Measurements from ENCODE around the gene CCDC181.

CCDC181 gene

DNA sequence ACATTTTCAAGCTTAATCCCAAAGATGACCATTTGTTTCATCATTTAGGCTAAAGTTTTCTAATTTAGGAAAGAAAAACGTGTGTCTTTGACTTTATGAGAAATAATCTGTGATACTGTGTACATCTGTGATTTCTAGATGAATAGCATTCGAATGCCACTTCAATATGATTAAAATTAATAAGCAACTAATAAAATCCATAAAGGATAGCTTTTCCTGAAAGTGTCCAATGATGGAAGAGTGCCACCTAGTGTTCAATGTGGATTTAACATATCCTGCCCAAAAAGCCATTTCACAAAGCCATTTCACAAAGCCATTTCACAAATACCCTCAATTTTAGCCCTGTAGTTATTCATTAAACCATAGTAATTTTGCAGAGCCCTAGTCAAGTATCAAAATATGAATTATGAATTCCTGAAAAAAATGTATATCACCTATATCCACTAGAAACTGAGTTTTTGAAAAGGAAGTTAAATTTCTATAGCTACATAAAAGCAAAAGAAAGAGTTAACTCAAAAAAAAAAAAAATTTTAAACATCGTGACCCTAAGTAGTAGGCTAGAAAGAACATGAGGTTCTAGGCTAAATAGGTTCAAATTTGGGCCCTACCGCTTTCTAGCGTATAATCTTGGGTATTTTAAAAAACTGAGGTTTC, 78.8 kb downstream of the CCDC181 start:
- no peaks in the 10 kb centered on the region for H3K27me3 ChIP-seq (ENCODE audit: insufficient read depth, insufficient read length)
- H3K9me3 ChIP-seq (ENCODE audit: insufficient read depth, low read length), result no peaks in the 10 kb centered on the region
- no peaks in the 10 kb centered on the region for H3K4me1 ChIP-seq (ENCODE audit: insufficient read depth, insufficient read length)
- H3K36me3 ChIP-seq (ENCODE audit: insufficient read depth, insufficient read length, low read length), result no peaks in the 10 kb centered on the region
- no peak overlapping the region for H3K4me3 ChIP-seq (ENCODE audit: insufficient read length, low read depth)
- TF ChIP-seq ZNF274 (IDR thresholded peaks at IDR 0.05; ENCODE audit: low read depth, low read length) (no peak), YY1 (IDR thresholded peaks at IDR 0.05; ENCODE audit: insufficient read depth, insufficient read length) (no peak), SUZ12 (IDR thresholded peaks at IDR 0.05; ENCODE audit: extremely low read depth, insufficient read depth, insufficient read length) (no peak)
- no peak overlapping the region for H3K9ac ChIP-seq (ENCODE audit: insufficient read length, low read depth)
- DNase-seq (ENCODE audit: low read depth, low spot score), result peak; percentile 47

DNA sequence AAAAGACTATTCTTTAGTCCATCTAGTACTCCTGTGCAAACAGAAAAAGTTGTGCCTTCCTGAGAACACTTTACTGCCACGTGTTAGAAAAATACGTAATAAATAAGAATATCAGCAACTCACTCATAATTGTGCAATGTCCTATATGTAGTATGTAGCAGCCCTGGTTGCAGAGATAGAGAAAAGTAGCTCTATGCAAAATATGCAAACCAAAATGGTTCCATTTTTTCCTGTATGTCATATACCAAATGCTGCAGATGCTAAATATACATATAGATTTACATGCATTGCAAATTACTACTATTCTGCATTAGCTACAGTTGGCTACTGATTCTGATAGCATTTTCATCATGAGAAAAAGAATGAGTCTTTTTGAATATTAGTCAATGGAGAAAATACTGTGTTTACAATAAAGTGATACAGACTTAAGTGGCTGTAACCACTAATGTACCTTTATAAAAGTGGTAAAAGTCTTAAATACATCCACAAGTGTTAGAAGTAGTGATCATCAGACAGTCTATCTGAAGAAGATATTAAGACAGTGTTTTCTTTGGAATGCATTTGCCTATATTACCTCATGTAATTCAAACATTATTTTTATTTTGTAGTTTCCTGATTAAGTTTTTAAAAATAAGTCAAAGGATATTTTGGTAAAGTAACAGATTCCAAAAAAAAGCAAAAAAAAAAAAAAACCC, 79.4 kb downstream of the CCDC181 start:
- no peak overlapping the region for H3K9ac ChIP-seq (ENCODE audit: insufficient read length, low read depth)
- H3K36me3 ChIP-seq (ENCODE audit: insufficient read depth, insufficient read length, low read length), result no peaks in the 10 kb centered on the region
- no peaks in the 10 kb centered on the region for H3K9me3 ChIP-seq (ENCODE audit: insufficient read depth, low read length)
- H3K27me3 ChIP-seq (ENCODE audit: insufficient read depth, insufficient read length), result no peaks in the 10 kb centered on the region
- TF ChIP-seq SUZ12 (IDR thresholded peaks at IDR 0.05; ENCODE audit: extremely low read depth, insufficient read depth, insufficient read length) (no peak), YY1 (IDR thresholded peaks at IDR 0.05; ENCODE audit: insufficient read depth, insufficient read length) (no peak), ZNF274 (IDR thresholded peaks at IDR 0.05; ENCODE audit: low read depth, low read length) (no peak)
- H3K4me3 ChIP-seq (ENCODE audit: insufficient read length, low read depth), result no peak overlapping the region
- H3K4me1 ChIP-seq (ENCODE audit: insufficient read depth, insufficient read length), result no peaks in the 10 kb centered on the region
- no peak for DNase-seq (ENCODE audit: low read depth, low spot score)

DNA sequence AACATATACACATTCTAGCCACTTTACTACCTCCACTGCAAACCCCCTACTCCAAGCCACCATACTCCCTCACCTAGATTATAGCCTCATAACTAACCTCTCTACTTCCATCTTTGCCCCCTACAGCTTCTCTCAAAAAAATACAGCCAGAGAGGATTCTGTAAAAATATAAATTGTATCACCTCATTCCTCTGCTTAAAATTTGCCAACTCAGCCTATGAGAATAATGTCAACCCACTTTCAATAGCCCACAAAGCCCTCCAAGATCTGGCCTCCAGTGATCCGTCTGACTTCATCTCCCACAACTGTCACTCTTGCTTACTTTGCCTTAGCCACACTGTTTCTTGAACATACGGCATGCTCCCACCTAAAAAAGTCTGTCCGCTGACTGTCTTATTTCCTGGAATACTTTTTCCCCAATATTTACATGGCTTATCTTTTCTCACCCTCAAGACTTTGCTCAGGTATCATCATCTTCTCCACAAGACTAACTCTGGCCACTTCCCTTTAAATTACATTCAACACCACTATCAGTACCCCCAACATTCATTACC, 81.2 kb downstream of the CCDC181 start:
- no peak overlapping the region for H3K4me3 ChIP-seq (ENCODE audit: insufficient read length, low read depth)
- H3K9ac ChIP-seq (ENCODE audit: insufficient read length, low read depth), result no peak overlapping the region
- DNase-seq (ENCODE audit: low read depth, low spot score), result no peak
- TF ChIP-seq YY1 (IDR thresholded peaks at IDR 0.05; ENCODE audit: insufficient read depth, insufficient read length) (no peak), ZNF274 (IDR thresholded peaks at IDR 0.05; ENCODE audit: low read depth, low read length) (no peak), SUZ12 (IDR thresholded peaks at IDR 0.05; ENCODE audit: extremely low read depth, insufficient read depth, insufficient read length) (no peak)
- peaks cover 10% of the 10 kb centered on the region for H3K9me3 ChIP-seq (ENCODE audit: insufficient read depth, low read length)
- no peaks in the 10 kb centered on the region for H3K27me3 ChIP-seq (ENCODE audit: insufficient read depth, insufficient read length)
- peaks cover 4% of the 10 kb centered on the region for H3K4me1 ChIP-seq (ENCODE audit: insufficient read depth, insufficient read length)
- no peaks in the 10 kb centered on the region for H3K36me3 ChIP-seq (ENCODE audit: insufficient read depth, insufficient read length, low read length)

DNA sequence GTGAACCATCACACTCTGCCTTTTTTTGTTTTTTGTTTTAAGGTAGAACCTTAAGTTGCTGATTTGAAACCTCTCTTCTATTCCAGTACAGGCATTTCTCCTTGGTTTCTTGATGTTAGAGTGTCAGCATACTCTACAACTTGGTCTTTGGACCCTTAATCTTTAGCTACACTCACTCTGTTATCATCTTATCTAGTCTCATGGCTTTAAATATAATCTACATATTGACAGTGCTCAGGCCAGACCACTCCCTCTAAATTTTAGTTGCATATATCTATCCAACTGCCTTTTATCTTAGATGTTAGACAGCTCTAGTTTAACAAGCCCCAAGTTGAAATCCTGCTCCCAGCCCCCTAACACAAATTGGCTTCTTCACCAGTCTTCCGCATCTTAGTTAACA, 81.8 kb downstream of the CCDC181 start:
- peaks cover 5% of the 10 kb centered on the region for H3K4me1 ChIP-seq (ENCODE audit: insufficient read depth, insufficient read length)

More for the DNA sequence above, 81.8 kb downstream of the CCDC181 start:
- Histone ChIP-seq H3K9ac (ENCODE audit: insufficient read length, low read depth) (no peak overlapping the region), H3K36me3 (ENCODE audit: insufficient read depth, insufficient read length, low read length) (no peaks in the 10 kb centered on the region), H3K9me3 (ENCODE audit: insufficient read depth, low read length) (peaks cover 16% of the 10 kb centered on the region), H3K4me3 (ENCODE audit: insufficient read length, low read depth) (no peak overlapping the region), H3K27me3 (ENCODE audit: insufficient read depth, insufficient read length) (no peaks in the 10 kb centered on the region)
- DNase-seq (ENCODE audit: low read depth, low spot score), result no peak
- TF ChIP-seq YY1 (IDR thresholded peaks at IDR 0.05; ENCODE audit: insufficient read depth, insufficient read length) (no peak), SUZ12 (IDR thresholded peaks at IDR 0.05; ENCODE audit: extremely low read depth, insufficient read depth, insufficient read length) (no peak), ZNF274 (IDR thresholded peaks at IDR 0.05; ENCODE audit: low read depth, low read length) (no peak)

Measured in NT2/D1 (cell line).